A673 (cell line): ENCODE measurements around the gene COL4A3. TPM values are rescaled to one million over a fixed set of nuclear protein-coding genes. Genes with fewer than 3 reads are reported as not detected.

ENCODE experiments used
- BruUV-seq: library from RNA; stranded (reverse); fragments of 400-500 nt; replicated peaks from 2 replicates; lab custom pipeline; 2021; lab: Mats Ljungman, UMichigan
- CTCF ChIA-PET: fragments of 300-600 bp; sonication (Branson Sonifier 250); formaldehyde crosslinking; loops from one replicate; lab custom pipeline; 2022; ENCODE audit warnings: antibody characterized with exemption; lab: Charles Lee
- POLR2A ChIA-PET: fragments of 300-600 bp; sonication (Branson Sonifier 250); formaldehyde crosslinking; loops from one replicate; lab custom pipeline; 2022; ENCODE audit warnings: antibody characterized with exemption; ENCODE audit not compliant: low non-redundant PET; lab: Charles Lee
- DNase-seq: peaks from one replicate; pipeline ENCODE4 v3.0.0-alpha.2; 2015; ENCODE audit warnings: low spot score
- H3K27ac ChIP-seq: fragments of 200-600 bp; sonication (generic); 2 replicates; pipeline ENCODE4 v1.5.1; 2016; ENCODE audit warnings: mixed run types, low read depth, mild to moderate bottlenecking, mixed read lengths, antibody characterized with exemption, low read length; ENCODE audit not compliant: poor library complexity, severe bottlenecking
- H3K27me3 ChIP-seq: fragments of 200-600 bp; sonication (generic); replicated peaks from 2 replicates; pipeline ENCODE4 v1.6.1; 2017; ENCODE audit warnings: mixed run types, low read depth, mild to moderate bottlenecking, mixed read lengths, antibody characterized with exemption, low read length; ENCODE audit not compliant: insufficient read depth, poor library complexity
- H3K36me3 ChIP-seq: fragments of 200-600 bp; sonication (generic); 2 replicates; pipeline ENCODE4 v1.6.1; 2016; ENCODE audit warnings: mixed run types, mild to moderate bottlenecking, mixed read lengths, antibody characterized with exemption, low read length; ENCODE audit not compliant: insufficient read depth, poor library complexity, severe bottlenecking
- H3K4me1 ChIP-seq: fragments of 200-600 bp; sonication (generic); 2 replicates; pipeline ENCODE4 v1.6.1; 2017; ENCODE audit warnings: mixed run types, mild to moderate bottlenecking, mixed read lengths, antibody characterized with exemption, low read length; ENCODE audit not compliant: insufficient read depth, poor library complexity, severe bottlenecking
- H3K4me3 ChIP-seq: fragments of 200-600 bp; sonication (generic); 2 replicates; pipeline ENCODE4 v1.5.1; 2016; ENCODE audit warnings: low read depth, mixed run types, mild to moderate bottlenecking, mixed read lengths, low read length; ENCODE audit not compliant: poor library complexity, severe bottlenecking
- H3K9me3 ChIP-seq: fragments of 200-600 bp; sonication (generic); 2 replicates; pipeline ENCODE4 v1.6.1; 2016; ENCODE audit warnings: mixed run types, low read depth, mild to moderate bottlenecking, mixed read lengths, antibody characterized with exemption, low read length; ENCODE audit not compliant: poor library complexity, severe bottlenecking
- CTCF ChIP-seq: fragments of 300-800, 200-600 bp; sonication (generic); conservative IDR thresholded peaks from 2 replicates; pipeline ENCODE4 v1.5.1; 2017; ENCODE audit warnings: low read depth, mild to moderate bottlenecking, antibody characterized with exemption, low read length, moderate library complexity, mixed read lengths
- EZH2 ChIP-seq: fragments of 200-600 bp; sonication (generic); IDR thresholded peaks from 2 replicates; pipeline ENCODE4 v1.6.1; 2017; ENCODE audit warnings: borderline replicate concordance, low read depth, mild to moderate bottlenecking, mixed read lengths, antibody characterized with exemption, low read length; ENCODE audit not compliant: poor library complexity, severe bottlenecking
- intact Hi-C: fragments of 100-400 bp; cut with micrococcal nuclease; formaldehyde crosslinking; loops from one replicate; pipeline ENCODE4 v1.10.0; 2022; ENCODE audit not compliant: unreplicated experiment
- total RNA-seq: library from RNA; stranded (reverse); gene quantifications from 2 replicates; pipeline ENCODE4 v1.2.3, GENCODE V29; 2021

The COL4A3 gene
- total RNA-seq, 1 experiment from 2014 or later = not detected

- Histone ChIP-seq H3K27ac (no peak overlapping the region), H3K9me3 (no peaks in the 10 kb centered on the region), H3K4me3 (no peak overlapping the region), H3K4me1 (no peaks in the 10 kb centered on the region), H3K36me3 (no peaks in the 10 kb centered on the region), H3K27me3 (no peaks in the 10 kb centered on the region)
- CTCF ChIA-PET = interaction anchor here (0.7 to 1.3 kb wide), 2 partner anchors 108 to 635 kb away, joined by 3 to 6 read pairs; no protein-coding TSS in a partner anchor
- no peak for DNase-seq
- POLR2A ChIA-PET = no interaction called here
- intact Hi-C loops = loop anchor here (1.0 to 10.0 kb wide), 4 partner anchors 108 to 754 kb away; no protein-coding TSS in a partner anchor
- no peak for TF ChIP-seq EZH2
- TF ChIP-seq CTCF = no peak
- no TSS peak for BruUV-seq
Measured at GRCh38 chr2:227130636-227131035, 33.8 kb upstream of the COL4A3 start.

GRCh38 chr2:227132986-227133385 is 31.4 kb upstream of the COL4A3 start:
- BruUV-seq = no TSS peak
- TF ChIP-seq CTCF (no peak), EZH2 (no peak)
- intact Hi-C loops = loop anchor here (5.0 to 10.0 kb wide), 2 partner anchors 262 to 634 kb away; no protein-coding TSS in a partner anchor
- H3K36me3 ChIP-seq = no peaks in the 10 kb centered on the region
- H3K4me1 ChIP-seq = no peaks in the 10 kb centered on the region
- no peak overlapping the region for H3K27ac ChIP-seq
- ChIA-PET POLR2A (no interaction called here), CTCF (interaction anchor here (0.6 kb wide), 1 partner anchor 1148 kb away, joined by 3 read pairs; no protein-coding TSS in a partner anchor)
- DNase-seq = no peak
- no peak overlapping the region for H3K4me3 ChIP-seq
- no peaks in the 10 kb centered on the region for H3K27me3 ChIP-seq
- no peaks in the 10 kb centered on the region for H3K9me3 ChIP-seq

DNA sequence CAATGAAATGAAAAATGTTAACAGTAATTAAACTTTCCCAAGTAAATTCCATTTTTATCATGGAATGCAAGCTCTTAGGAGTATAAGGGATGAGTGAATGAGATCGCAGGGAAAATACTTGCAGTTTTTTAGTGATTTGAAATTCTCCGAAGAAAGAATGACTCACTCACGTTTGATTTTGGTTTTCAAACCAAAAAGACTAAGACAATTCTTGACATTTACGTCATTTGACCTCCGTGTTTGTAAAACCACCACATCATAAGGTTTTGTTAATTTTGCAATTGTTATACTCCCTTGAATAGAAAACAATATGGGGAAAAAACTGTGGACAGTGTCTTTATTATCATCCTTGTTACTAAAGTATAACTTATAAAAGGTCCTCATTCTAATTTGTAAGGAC is 29.8 kb upstream of the COL4A3 start:
- Histone ChIP-seq H3K4me1 (no peaks in the 10 kb centered on the region), H3K27ac (no peak overlapping the region), H3K27me3 (no peaks in the 10 kb centered on the region), H3K9me3 (no peaks in the 10 kb centered on the region), H3K4me3 (no peak overlapping the region), H3K36me3 (no peaks in the 10 kb centered on the region)
- intact Hi-C loops = loop anchor here (5.0 to 10.0 kb wide), 2 partner anchors 260 to 633 kb away; no protein-coding TSS in a partner anchor
- ChIA-PET CTCF (no interaction called here), POLR2A (no interaction called here)
- TF ChIP-seq EZH2 (no peak), CTCF (no peak)
- no peak for DNase-seq
- BruUV-seq = no TSS peak
